ENCODE data around the gene REC8. TPM values are rescaled to one million over a fixed set of nuclear protein-coding genes. Genes with fewer than 3 reads are reported as not detected.

REC8 gene
- total and polyA plus RNA-seq, 2 of the 4 experiments (the other 2 are of a cell fraction) = 0.36 to 3.5 TPM

DNA sequence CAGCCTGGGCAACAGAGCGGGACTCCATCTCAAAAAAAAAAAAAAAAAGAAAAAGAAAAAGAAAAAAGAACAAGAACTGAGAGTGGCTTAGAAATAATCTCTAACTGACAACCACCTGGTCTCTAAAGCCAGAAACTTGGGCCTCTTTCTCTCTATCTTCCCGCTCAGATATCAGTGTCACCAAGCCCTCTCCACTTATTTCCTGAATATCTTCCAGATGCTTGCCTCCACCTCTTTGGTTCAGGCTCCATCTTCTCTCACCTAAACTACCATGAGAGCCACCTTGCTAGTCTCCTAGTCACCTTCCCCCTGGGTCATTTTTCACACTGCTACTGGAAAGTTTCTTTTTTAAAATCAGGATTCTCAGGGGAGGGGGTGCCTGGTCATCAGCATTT lies 25.2 kb downstream of the REC8 start:
- Histone ChIP-seq H3K4me2 (ENCODE audit: low read depth, low read length) (no peak overlapping the region), H3K9me3 (ENCODE audit: control insufficient read depth, insufficient read depth, low read length) (no peaks in the 10 kb centered on the region), H4K8ac (ENCODE audit: low read depth in 2 of 2, low read length in 2 of 2) (peak overlapping the region in 1 of 2 experiments; percentile 59; a peak in 1 of 4 replicates), H4K91ac (ENCODE audit: insufficient read depth, low read depth, low read length) (no peak overlapping the region), H3K18ac (ENCODE audit: low read depth, low read length) (no peak overlapping the region), H3K27me3 (ENCODE audit: control insufficient read depth, insufficient read depth, low read length) (no peaks in the 10 kb centered on the region), H3K4me1 (ENCODE audit: control insufficient read depth, insufficient read depth, low read length) (peaks cover 8% of the 10 kb centered on the region), H2BK5ac (ENCODE audit: low read depth, low read length, poor library complexity, severe bottlenecking) (no peak overlapping the region), H2AK9ac (replicated peaks; ENCODE audit: low read depth, low read length, poor library complexity) (peak overlapping the region; percentile 9), H2BK20ac (ENCODE audit: low read depth, low read length) (no peak overlapping the region), H3K9ac (ENCODE audit: low read depth, low read length) (no peak overlapping the region), H3K4me3 (ENCODE audit: insufficient read depth, low read depth, low read length) (no peak overlapping the region), H3K36me3 (ENCODE audit: control insufficient read depth, insufficient read depth, low read length) (peaks cover 16% of the 10 kb centered on the region), H3K27ac (ENCODE audit: insufficient read depth, low read length) (no peak overlapping the region), H2AFZ (replicated peaks; ENCODE audit: low read length, poor library complexity) (no peak overlapping the region), H3K56ac (ENCODE audit: extremely low read depth, insufficient read depth, low read length) (no peak overlapping the region), H2AK5ac (ENCODE audit: low read depth, low read length) (no peak overlapping the region), H2BK15ac (ENCODE audit: low read depth, low read length) (no peak overlapping the region), H3K23ac (ENCODE audit: low read depth, low read length) (peak overlapping the region; percentile 90), H2BK120ac (ENCODE audit: low read depth, low read length) (no peak overlapping the region), H3K14ac (replicated peaks; ENCODE audit: low read depth, low read length) (no peak overlapping the region), H4K5ac (ENCODE audit: low read depth, low read length) (no peak overlapping the region), H4K20me1 (ENCODE audit: insufficient read depth, low read length) (no peaks in the 10 kb centered on the region), H3K9me1 (ENCODE audit: insufficient read depth, low read length) (peaks cover 11% of the 10 kb centered on the region; the same call in 1 of the 2 replicates), H3K4ac (ENCODE audit: low read depth, low read length) (no peak overlapping the region), H3K79me1 (ENCODE audit: low read depth in 1 of 2, low read length in 2 of 2) (peaks cover 38 to 56% of the 10 kb centered on the region in 2 experiments)
- WGBS, 2 experiments (ENCODE audit: extremely low coverage in 2 of 2, insufficient read length in 1 of 2) = 80% methylated on average over 1 of the region's 2 CpGs; no CpG with 5 or more reads in 1 of the 2 experiments
- ATAC-seq (ENCODE audit: low read depth) = no peak
- dilution Hi-C loops (cut with HindIII; ENCODE audit: low sequenced_read_pairs, unreplicated experiment) (no loop called here), intact Hi-C loops (cut with micrococcal nuclease) (no loop called here), in situ Hi-C loops (cut with MboI; ENCODE audit: low sequenced_read_pairs) (no loop called here)
- CTCF ChIA-PET = no interaction called here
- DNase-seq = no peak
- POLR2A ChIA-PET (ENCODE audit: unreplicated experiment) = no interaction called here
- no TSS peak for BruUV-seq (replicated peaks)
- no peak for TF ChIP-seq SMC3 (IDR thresholded peaks at IDR 0.05; ENCODE audit: low read depth, low read length)
- TF ChIP-seq RCOR1 (IDR thresholded peaks at IDR 0.05; ENCODE audit: insufficient replicate concordance, low read length) = no peak
